K562 (cell line): ENCODE data around the gene SNX33. TPM values are rescaled to one million over a fixed set of nuclear protein-coding genes. Genes with fewer than 3 reads are reported as not detected.

Experiments
- CBFA2T3 ChIP-seq: fragments of 450-650 bp; IDR thresholded peaks from 2 replicates; pipeline ENCODE4 v1.6.1; 2017
- DACH1 ChIP-seq: fragments of 450-650 bp; IDR thresholded peaks from 2 replicates; pipeline ENCODE4 v1.6.1; 2018; ENCODE audit not compliant: partially characterized antibody
- FOS ChIP-seq: IDR thresholded peaks from 3 replicates; pipeline ENCODE4 v1.6.1; 2011; ENCODE audit not compliant: insufficient read length; ENCODE audit errors: extremely low read depth
- FOXJ2 ChIP-seq: fragments of 200-800 bp; sonication (Bioruptor generic); IDR thresholded peaks from 2 replicates; pipeline ENCODE4 v1.6.1; 2016; ENCODE audit warnings: missing genetic modification characterization, missing compliant biosample characterization
- FOXK1 ChIP-seq: sonication (generic); formaldehyde crosslinking; IDR thresholded peaks from 2 replicates; pipeline ENCODE4 v1.8.0; 2022; ENCODE audit warnings: missing genetic modification reagents, mild to moderate bottlenecking, borderline replicate concordance
- NR2F6 ChIP-seq: fragments of 450-650 bp; formaldehyde crosslinking; IDR thresholded peaks from 2 replicates; pipeline ENCODE4 v1.4.0; 2020; ENCODE audit warnings: mild to moderate bottlenecking
- NUFIP1 ChIP-seq: fragments of 450-650 bp; IDR thresholded peaks from 2 replicates; pipeline ENCODE4 v1.6.1; 2018; ENCODE audit not compliant: partially characterized antibody
- PRDM10 ChIP-seq: fragments of 450-650 bp; IDR thresholded peaks from 2 replicates; pipeline ENCODE4 v1.6.1; 2018; ENCODE audit not compliant: partially characterized antibody
- SP1 ChIP-seq: sonication (generic); formaldehyde crosslinking; IDR thresholded peaks from 2 replicates; pipeline ENCODE4 v1.8.1; 2022; ENCODE audit warnings: mild to moderate bottlenecking, missing genetic modification reagents
- SRF ChIP-seq, 2 experiments: fragments of 250-450, 450-650 bp in 1 of 2; sonication (Bioruptor Pico) in 1 of 2; sonication (generic) in 1 of 2; formaldehyde crosslinking; IDR thresholded peaks; 2 replicates each; pipeline versions ENCODE4 v1.5.0 to v1.5.1; 2020 to 2022; ENCODE audit warnings: mild to moderate bottlenecking in 1 of 2, missing genetic modification reagents in 1 of 2
- ZNF197 ChIP-seq: fragments of 200-800 bp; sonication (Bioruptor generic); IDR thresholded peaks from 2 replicates; pipeline ENCODE4 v1.6.1; 2016; ENCODE audit warnings: low read depth, missing genetic modification characterization, missing compliant biosample characterization
- ZNF23 ChIP-seq: fragments of 250-450 bp; sonication (Bioruptor Pico); IDR thresholded peaks from 2 replicates; pipeline ENCODE4 v1.4.0; 2020; ENCODE audit warnings: mild to moderate bottlenecking
- ZNF75A ChIP-seq: fragments of 450-650 bp; formaldehyde crosslinking; IDR thresholded peaks from 2 replicates; pipeline ENCODE4 v1.4.0; 2020; ENCODE audit warnings: mild to moderate bottlenecking
- ZNF764 ChIP-seq: fragments of 250-450 bp; sonication (Bioruptor Pico); IDR thresholded peaks from 2 replicates; pipeline ENCODE4 v1.4.0; 2020; ENCODE audit warnings: low read depth, mild to moderate bottlenecking, moderate library complexity
- polyA plus RNA-seq, 8 experiments: library from polyadenylated mRNA; depleted of rRNA in 4 of 8; stranded (reverse) in 5 of 8; unstranded in 3 of 8; fragments of >200 nt; fragmentation: Nextera tagmentation in 2 of 8; fragmentation: Illumina TruSeq in 1 of 8; extraction: Ambion mirVana in 2 of 8; extraction: Trizol in 1 of 8; gene quantifications; 2 replicates each; pipeline versions ENCODE4 v1.2.1 to v1.2.3, GENCODE V29; 2011 to 2014; ENCODE audit warnings: inconsistent platforms in 1 of 8, missing spikeins in 1 of 8
- total RNA-seq, 7 experiments: library from RNA; depleted of rRNA in 6 of 7; stranded (reverse); fragments of >200 nt in 6 of 7; fragmentation: Illumina TruSeq in 2 of 7; extraction: Trizol in 2 of 7; gene quantifications; 2 replicates each; pipeline versions ENCODE4 v1.2.1 to v1.2.3, GENCODE V29; 2011 to 2021; ENCODE audit warnings: low replicate concordance in 1 of 7
- TF ChIP-seq, protein P1 (sequence below): fragments of 450-650 bp; IDR thresholded peaks from 2 replicates; pipeline ENCODE4 v1.6.1; 2018; ENCODE audit warnings: mild to moderate bottlenecking, low read depth; ENCODE audit not compliant: partially characterized antibody
- TF ChIP-seq, protein P2 (sequence below): fragments of 450-650 bp; IDR thresholded peaks from 2 replicates; pipeline ENCODE4 v1.6.1; 2016; ENCODE audit warnings: antibody characterized with exemption
- TF ChIP-seq, protein P3 (sequence below): fragments of 450-650 bp; IDR thresholded peaks from 2 replicates; pipeline ENCODE4 v1.7.0; 2016; ENCODE audit warnings: borderline replicate concordance
- TF ChIP-seq, protein P4 (sequence below): sonication (generic); formaldehyde crosslinking; IDR thresholded peaks from 2 replicates; pipeline ENCODE4 v1.8.0; 2023; ENCODE audit warnings: mild to moderate bottlenecking, missing genetic modification reagents

The SNX33 gene
- total and polyA plus RNA-seq, 9 of the 15 experiments (the other 6 are each of a cell fraction or from before 2014, with no cell fraction given) = 1.4 to 14.1 (median 8.2) TPM

DNA sequence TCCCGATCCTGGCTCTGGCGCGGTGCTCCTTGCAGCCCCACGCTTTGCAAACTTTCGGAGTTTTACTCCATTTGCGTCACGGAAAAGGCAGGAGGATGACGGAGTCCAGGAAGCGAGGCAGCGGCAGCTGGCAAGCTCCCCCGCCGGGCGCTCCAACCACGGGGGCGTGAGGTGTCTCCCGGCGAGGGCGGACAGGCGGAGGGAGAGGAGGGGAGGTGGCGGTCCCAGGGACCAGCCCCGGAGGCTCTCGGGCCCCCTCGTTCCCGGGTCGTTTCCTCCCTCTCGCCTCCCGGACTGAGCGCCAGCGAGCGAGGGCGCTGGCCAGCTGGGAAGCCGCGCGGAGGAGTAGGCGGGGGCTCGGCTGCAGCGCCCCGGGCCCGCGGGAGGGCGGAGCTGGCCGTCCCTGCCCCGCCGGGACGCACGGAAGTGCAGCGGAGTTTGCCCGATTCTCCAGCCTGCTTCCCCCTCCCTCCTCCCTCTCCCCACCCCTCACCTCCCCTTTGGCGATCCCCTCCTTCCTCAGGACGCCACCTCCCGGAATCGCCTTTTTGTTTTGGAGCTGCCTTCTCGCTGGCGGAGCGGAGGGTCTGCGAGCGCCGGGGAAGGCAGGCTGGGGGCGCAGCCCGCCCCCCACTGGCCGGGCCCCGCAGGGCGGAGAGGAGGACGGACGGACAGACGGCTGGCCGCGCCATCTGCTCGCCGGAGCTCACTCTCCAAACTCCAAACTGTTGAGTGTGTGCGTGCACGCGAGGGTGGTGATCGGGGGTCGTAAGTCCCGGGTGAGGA lies at the start of gene SNX33 (continued):
- TF ChIP-seq FOS = no peak
- TF ChIP-seq PRDM10 = no peak
- TF ChIP-seq, protein P1, sequence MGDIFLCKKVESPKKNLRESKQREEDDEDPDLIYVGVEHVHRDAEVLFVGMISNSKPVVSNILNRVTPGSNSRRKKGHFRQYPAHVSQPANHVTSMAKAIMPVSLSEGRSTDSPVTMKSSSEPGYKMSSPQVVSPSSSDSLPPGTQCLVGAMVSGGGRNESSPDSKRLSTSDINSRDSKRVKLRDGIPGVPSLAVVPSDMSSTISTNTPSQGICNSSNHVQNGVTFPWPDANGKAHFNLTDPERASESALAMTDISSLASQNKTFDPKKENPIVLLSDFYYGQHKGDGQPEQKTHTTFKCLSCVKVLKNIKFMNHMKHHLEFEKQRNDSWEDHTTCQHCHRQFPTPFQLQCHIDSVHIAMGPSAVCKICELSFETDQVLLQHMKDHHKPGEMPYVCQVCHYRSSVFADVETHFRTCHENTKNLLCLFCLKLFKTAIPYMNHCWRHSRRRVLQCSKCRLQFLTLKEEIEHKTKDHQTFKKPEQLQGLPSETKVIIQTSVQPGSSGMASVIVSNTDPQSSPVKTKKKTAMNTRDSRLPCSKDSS = no peak
- 0 out of 2 replicates have a peak, but pooled peaks have one; percentile 8 for TF ChIP-seq SP1 (CRISPR knock-in tag)
- TF ChIP-seq, protein P2, sequence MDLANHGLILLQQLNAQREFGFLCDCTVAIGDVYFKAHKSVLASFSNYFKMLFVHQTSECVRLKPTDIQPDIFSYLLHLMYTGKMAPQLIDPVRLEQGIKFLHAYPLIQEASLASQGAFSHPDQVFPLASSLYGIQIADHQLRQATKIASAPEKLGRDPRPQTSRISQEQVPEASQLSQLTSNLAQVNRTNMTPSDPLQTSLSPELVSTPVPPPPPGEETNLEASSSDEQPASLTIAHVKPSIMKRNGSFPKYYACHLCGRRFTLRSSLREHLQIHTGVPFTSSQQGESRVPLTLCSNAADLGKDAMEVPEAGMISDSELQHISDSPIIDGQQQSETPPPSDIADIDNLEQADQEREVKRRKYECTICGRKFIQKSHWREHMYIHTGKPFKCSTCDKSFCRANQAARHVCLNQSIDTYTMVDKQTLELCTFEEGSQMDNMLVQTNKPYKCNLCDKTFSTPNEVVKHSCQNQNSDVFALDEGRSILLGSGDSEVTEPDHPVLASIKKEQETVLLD = no peak; the same call in 1 of the 2 replicates
- TF ChIP-seq SRF (CRISPR knock-in tag; IDR thresholded peaks at IDR 0.05) = 0 out of 4 replicates have a peak, but pooled peaks of 1 of the 2 experiments have one; percentile 6
- no peak for TF ChIP-seq ZNF197 (CRISPR knock-in tag)
- TF ChIP-seq ZNF764 (CRISPR knock-in tag) = no peak
- no peak for TF ChIP-seq ZNF23
- TF ChIP-seq, protein P3, sequence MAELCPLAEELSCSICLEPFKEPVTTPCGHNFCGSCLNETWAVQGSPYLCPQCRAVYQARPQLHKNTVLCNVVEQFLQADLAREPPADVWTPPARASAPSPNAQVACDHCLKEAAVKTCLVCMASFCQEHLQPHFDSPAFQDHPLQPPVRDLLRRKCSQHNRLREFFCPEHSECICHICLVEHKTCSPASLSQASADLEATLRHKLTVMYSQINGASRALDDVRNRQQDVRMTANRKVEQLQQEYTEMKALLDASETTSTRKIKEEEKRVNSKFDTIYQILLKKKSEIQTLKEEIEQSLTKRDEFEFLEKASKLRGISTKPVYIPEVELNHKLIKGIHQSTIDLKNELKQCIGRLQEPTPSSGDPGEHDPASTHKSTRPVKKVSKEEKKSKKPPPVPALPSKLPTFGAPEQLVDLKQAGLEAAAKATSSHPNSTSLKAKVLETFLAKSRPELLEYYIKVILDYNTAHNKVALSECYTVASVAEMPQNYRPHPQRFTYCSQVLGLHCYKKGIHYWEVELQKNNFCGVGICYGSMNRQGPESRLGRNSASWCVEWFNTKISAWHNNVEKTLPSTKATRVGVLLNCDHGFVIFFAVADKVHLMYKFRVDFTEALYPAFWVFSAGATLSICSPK = no peak
- peak; percentile 63 for TF ChIP-seq DACH1
- no peak for TF ChIP-seq NR2F6
- no peak for TF ChIP-seq NUFIP1
- TF ChIP-seq FOXJ2 (tag) = no peak
- no peak for TF ChIP-seq CBFA2T3
- no peak for TF ChIP-seq FOXK1
- TF ChIP-seq ZNF75A (CRISPR knock-in tag) = no peak
- TF ChIP-seq, protein P4, sequence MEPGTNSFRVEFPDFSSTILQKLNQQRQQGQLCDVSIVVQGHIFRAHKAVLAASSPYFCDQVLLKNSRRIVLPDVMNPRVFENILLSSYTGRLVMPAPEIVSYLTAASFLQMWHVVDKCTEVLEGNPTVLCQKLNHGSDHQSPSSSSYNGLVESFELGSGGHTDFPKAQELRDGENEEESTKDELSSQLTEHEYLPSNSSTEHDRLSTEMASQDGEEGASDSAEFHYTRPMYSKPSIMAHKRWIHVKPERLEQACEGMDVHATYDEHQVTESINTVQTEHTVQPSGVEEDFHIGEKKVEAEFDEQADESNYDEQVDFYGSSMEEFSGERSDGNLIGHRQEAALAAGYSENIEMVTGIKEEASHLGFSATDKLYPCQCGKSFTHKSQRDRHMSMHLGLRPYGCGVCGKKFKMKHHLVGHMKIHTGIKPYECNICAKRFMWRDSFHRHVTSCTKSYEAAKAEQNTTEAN (CRISPR knock-in tag) = no peak
